Effector memory CD4-positive, alpha-beta T cell (primary cell): ENCODE results near the gene SAPCD2.
A peak's percentile ranks its signal among the peaks of the same experiment; 100 is the strongest.
"Not testable (repeated sequence)": the region's sequence is repeated elsewhere in the genome, so short reads cannot be mapped to it uniquely, and the experiment has no call there.

Experiments used
- DNase-seq, 3 donors: peaks; one replicate each; pipeline ENCODE4 v3.0.0-alpha.2; 2020
- H3K27ac ChIP-seq: 2 replicates; pipeline ENCODE4 v1.7.0; 2013; ENCODE audit warnings: mild to moderate bottlenecking, low read length, moderate library complexity; ENCODE audit not compliant: insufficient read depth, poor library complexity, severe bottlenecking
- H3K27me3 ChIP-seq: replicated peaks from 2 replicates; pipeline ENCODE4 v1.7.0; 2013; ENCODE audit warnings: mild to moderate bottlenecking, low read length; ENCODE audit not compliant: insufficient read depth, control insufficient read depth, poor library complexity, severe bottlenecking
- H3K36me3 ChIP-seq: 2 replicates; pipeline ENCODE4 v1.7.0; 2013; ENCODE audit warnings: mild to moderate bottlenecking, low read length, moderate library complexity; ENCODE audit not compliant: control insufficient read depth, insufficient read depth
- H3K4me1 ChIP-seq: 2 replicates; pipeline ENCODE4 v1.7.0; 2013; ENCODE audit warnings: low read length, mild to moderate bottlenecking; ENCODE audit not compliant: control insufficient read depth, insufficient read depth, poor library complexity, severe bottlenecking
- H3K4me3 ChIP-seq: 2 replicates; pipeline ENCODE4 v1.7.0; 2013; ENCODE audit warnings: low read length, low read depth, mild to moderate bottlenecking; ENCODE audit not compliant: insufficient read depth, poor library complexity, severe bottlenecking
- H3K9me3 ChIP-seq: 2 replicates; pipeline ENCODE4 v1.7.0; 2013; ENCODE audit warnings: mild to moderate bottlenecking, low read length, moderate library complexity; ENCODE audit not compliant: control insufficient read depth
- total RNA-seq, 3 donors: gene quantifications; one replicate each; lab custom pipeline; 2026; lab: John Stamatoyannopoulos, UW

The SAPCD2 gene
- 0.78 to 1.4 (median 1.2) reads per million in 3 donors for total RNA-seq

- peak within 1 kb of the TSS; percentile 37 for H3K27ac ChIP-seq
- no peaks in the 10 kb centered on the region for H3K9me3 ChIP-seq
- H3K36me3 ChIP-seq: no peaks in the 10 kb centered on the region
- DNase-seq: peak; percentile 77 to 82 (median 78)
- H3K4me1 ChIP-seq: peaks cover 12% of the 10 kb centered on the region
- no peaks in the 10 kb centered on the region for H3K27me3 ChIP-seq
- peak within 1 kb of the TSS; percentile 32 for H3K4me3 ChIP-seq
Measured at GRCh38 chr9:137070201-137070905, at the start of gene SAPCD2. TSS of gene SAPCD2 (minus strand) at chr9:137070557. CDS start at chr9:137070460, 97 bp downstream.

- peaks cover 14% of the 10 kb centered on the region for H3K4me1 ChIP-seq
- H3K36me3 ChIP-seq, DNase-seq, H3K9me3 ChIP-seq, H3K27me3 ChIP-seq, H3K4me3 ChIP-seq, H3K27ac ChIP-seq: not testable (repeated sequence)
Measured at GRCh38 chr9:137118092-137118603, 47.8 kb upstream of the SAPCD2 start.

- Histone ChIP-seq H3K27ac (no peak overlapping the region), H3K9me3 (no peaks in the 10 kb centered on the region), H3K4me1 (peaks cover 14% of the 10 kb centered on the region), H3K4me3 (no peak overlapping the region), H3K27me3 (no peaks in the 10 kb centered on the region), H3K36me3 (peaks cover 8% of the 10 kb centered on the region)
- DNase-seq: no peak
Measured at GRCh38 chr9:137117269-137117731, 46.9 kb upstream of the SAPCD2 start.

GRCh38 chr9:137116728-137117127 is 46.4 kb upstream of the SAPCD2 start:
- Histone ChIP-seq H3K27ac (no peak overlapping the region), H3K36me3 (peaks cover 13% of the 10 kb centered on the region), H3K27me3 (no peaks in the 10 kb centered on the region), H3K9me3 (no peaks in the 10 kb centered on the region), H3K4me1 (peaks cover 14% of the 10 kb centered on the region), H3K4me3 (no peak overlapping the region)
- DNase-seq: no peak

GRCh38 chr9:137116027-137116507 is 45.7 kb upstream of the SAPCD2 start:
- peaks cover 18% of the 10 kb centered on the region for H3K36me3 ChIP-seq
- H3K9me3 ChIP-seq: no peaks in the 10 kb centered on the region
- peaks cover 14% of the 10 kb centered on the region for H3K4me1 ChIP-seq
- H3K4me3 ChIP-seq: no peak overlapping the region
- no peak for DNase-seq
- H3K27me3 ChIP-seq: no peaks in the 10 kb centered on the region
- H3K27ac ChIP-seq: no peak overlapping the region

GRCh38 chr9:137115394-137116026 is 45.2 kb upstream of the SAPCD2 start:
- H3K4me3 ChIP-seq: no peak overlapping the region
- H3K4me1 ChIP-seq: peaks cover 14% of the 10 kb centered on the region
- no peaks in the 10 kb centered on the region for H3K9me3 ChIP-seq
- H3K27ac ChIP-seq: no peak overlapping the region
- DNase-seq: no peak
- no peaks in the 10 kb centered on the region for H3K27me3 ChIP-seq
- peaks cover 22% of the 10 kb centered on the region for H3K36me3 ChIP-seq

GRCh38 chr9:137114613-137115393 is 44.4 kb upstream of the SAPCD2 start, which contains the start of gene DPP7:
TSS of gene DPP7 (minus strand) at chr9:137114733. CDS start at chr9:137114713, 20 bp downstream.
- DNase-seq: peak; percentile 64 to 72 (median 64)
- Histone ChIP-seq H3K4me3 (peak within 1 kb of the TSS; percentile 58), H3K4me1 (peaks cover 14% of the 10 kb centered on the region), H3K27ac (peak within 1 kb of the TSS; percentile 67), H3K27me3 (no peaks in the 10 kb centered on the region), H3K36me3 (peaks cover 29% of the 10 kb centered on the region), H3K9me3 (no peaks in the 10 kb centered on the region)

- peak overlapping the region; percentile 67 for H3K27ac ChIP-seq
Measured at GRCh38 chr9:137114220-137114612, 43.9 kb upstream of the SAPCD2 start.

GRCh38 chr9:137113385-137114159 is 43.2 kb upstream of the SAPCD2 start:
- no peak for DNase-seq
- peaks cover 37% of the 10 kb centered on the region for H3K36me3 ChIP-seq
- no peaks in the 10 kb centered on the region for H3K27me3 ChIP-seq
- no peaks in the 10 kb centered on the region for H3K9me3 ChIP-seq
- no peak overlapping the region for H3K27ac ChIP-seq
- H3K4me3 ChIP-seq: peak overlapping the region; percentile 22
- H3K4me1 ChIP-seq: peaks cover 14% of the 10 kb centered on the region

More at GRCh38 chr9:137114220-137114612, 43.9 kb upstream of the SAPCD2 start:
- H3K4me3 ChIP-seq: peak overlapping the region; percentile 58
- H3K27me3 ChIP-seq: no peaks in the 10 kb centered on the region
- H3K4me1 ChIP-seq: peaks cover 14% of the 10 kb centered on the region
- H3K9me3 ChIP-seq: no peaks in the 10 kb centered on the region
- DNase-seq: no peak
- peaks cover 30% of the 10 kb centered on the region for H3K36me3 ChIP-seq
